ENCODE data around the gene AMOT. TPM values are rescaled to one million over a fixed set of nuclear protein-coding genes. Genes with fewer than 3 reads are reported as not detected.

The AMOT gene
- polyA plus RNA-seq, 1 donor (not counting 4 experiments of a cell fraction or from before 2014, with no cell fraction given): 0.21 TPM

GRCh38 chrX:112830540-112830939 is 10.1 kb downstream of the AMOT start:
- no peak for FAIRE-seq

GRCh38 chrX:112827292-112827903 is 13.2 kb downstream of the AMOT start:
- no peak for FAIRE-seq
- H3K4me1 ChIP-seq (ENCODE audit: control insufficient read depth, extremely low read depth, insufficient read depth, low read length): no peaks in the 10 kb centered on the region
- no peaks in the 10 kb centered on the region for H3K79me2 ChIP-seq (ENCODE audit: control insufficient read depth, insufficient read depth, low read length)
- H3K27me3 ChIP-seq (ENCODE audit: control insufficient read depth, extremely low read depth, insufficient read depth, low read length): peaks cover 4% of the 10 kb centered on the region
- H3K9me3 ChIP-seq (ENCODE audit: control insufficient read depth, low read depth, low read length): no peaks in the 10 kb centered on the region
- no peak overlapping the region for H3K4me2 ChIP-seq (ENCODE audit: control insufficient read depth, extremely low read depth, insufficient read depth, low read depth, low read length)
- H2AFZ ChIP-seq (ENCODE audit: control insufficient read depth, low read length): no peak overlapping the region
- H4K20me1 ChIP-seq (ENCODE audit: control insufficient read depth, extremely low read depth, insufficient read depth, low read length): no peaks in the 10 kb centered on the region
- no peak overlapping the region for H3K4me3 ChIP-seq (ENCODE audit: control insufficient read depth in 2 of 3, extremely low read depth in 1 of 3, insufficient read depth in 2 of 3, low read depth in 1 of 3, low read length in 3 of 3)
- no peak overlapping the region for H3K9ac ChIP-seq (ENCODE audit: control insufficient read depth, extremely low read depth, insufficient read depth, low read length)
- H3K9me1 ChIP-seq (ENCODE audit: control insufficient read depth, extremely low read depth, insufficient read depth, low read length): no peaks in the 10 kb centered on the region
- no peak for DNase-seq (ENCODE audit: low read depth, low spot score)
- H3K27ac ChIP-seq (ENCODE audit: control insufficient read depth, insufficient read depth, low read length): no peak overlapping the region
- H3K36me3 ChIP-seq (ENCODE audit: control insufficient read depth in 2 of 2, extremely low read depth in 1 of 2, insufficient read depth in 2 of 2, low read length in 2 of 2): peaks cover 0 to 2% of the 10 kb centered on the region in 2 experiments
- TF ChIP-seq CTCF (optimal IDR thresholded peaks at IDR 0.05 in 1 of 3, IDR thresholded peaks at IDR 0.05 in 1 of 3, conservative IDR thresholded peaks at IDR 0.05 in 1 of 3; ENCODE audit: extremely low read depth in 1 of 3, insufficient read depth in 2 of 3, low read length in 3 of 3): no peak
- no peak for TF ChIP-seq EZH2 (IDR thresholded peaks at IDR 0.05; ENCODE audit: low read length)
- dilution Hi-C loops (cut with MboI; ENCODE audit: extremely low pct_ligation_motif_present, low sequenced_read_pairs): no loop called here

More at GRCh38 chrX:112830540-112830939, 10.1 kb downstream of the AMOT start:
- peaks cover 0 to 2% of the 10 kb centered on the region in 2 experiments for H3K36me3 ChIP-seq (ENCODE audit: control insufficient read depth in 2 of 2, extremely low read depth in 1 of 2, insufficient read depth in 2 of 2, low read length in 2 of 2)
- no peak overlapping the region for H3K9ac ChIP-seq (ENCODE audit: control insufficient read depth, extremely low read depth, insufficient read depth, low read length)
- H2AFZ ChIP-seq (ENCODE audit: control insufficient read depth, low read length): no peak overlapping the region
- H3K27ac ChIP-seq (ENCODE audit: control insufficient read depth, insufficient read depth, low read length): no peak overlapping the region
- H3K4me1 ChIP-seq (ENCODE audit: control insufficient read depth, extremely low read depth, insufficient read depth, low read length): peaks cover 2% of the 10 kb centered on the region
- H4K20me1 ChIP-seq (ENCODE audit: control insufficient read depth, extremely low read depth, insufficient read depth, low read length): no peaks in the 10 kb centered on the region
- no peaks in the 10 kb centered on the region for H3K9me1 ChIP-seq (ENCODE audit: control insufficient read depth, extremely low read depth, insufficient read depth, low read length)
- dilution Hi-C loops (cut with MboI; ENCODE audit: extremely low pct_ligation_motif_present, low sequenced_read_pairs): no loop called here
- no peak for TF ChIP-seq EZH2 (IDR thresholded peaks at IDR 0.05; ENCODE audit: low read length)
- TF ChIP-seq CTCF (optimal IDR thresholded peaks at IDR 0.05 in 1 of 3, IDR thresholded peaks at IDR 0.05 in 1 of 3, conservative IDR thresholded peaks at IDR 0.05 in 1 of 3; ENCODE audit: extremely low read depth in 1 of 3, insufficient read depth in 2 of 3, low read length in 3 of 3): no peak
- no peak for DNase-seq (ENCODE audit: low read depth, low spot score)
- H3K79me2 ChIP-seq (ENCODE audit: control insufficient read depth, insufficient read depth, low read length): no peaks in the 10 kb centered on the region
- no peak overlapping the region for H3K4me3 ChIP-seq (ENCODE audit: control insufficient read depth in 2 of 3, extremely low read depth in 1 of 3, insufficient read depth in 2 of 3, low read depth in 1 of 3, low read length in 3 of 3)
- H3K9me3 ChIP-seq (ENCODE audit: control insufficient read depth, low read depth, low read length): no peaks in the 10 kb centered on the region
- H3K27me3 ChIP-seq (ENCODE audit: control insufficient read depth, extremely low read depth, insufficient read depth, low read length): peaks cover 4% of the 10 kb centered on the region
- no peak overlapping the region for H3K4me2 ChIP-seq (ENCODE audit: control insufficient read depth, extremely low read depth, insufficient read depth, low read depth, low read length)

Measured in keratinocyte (primary cell).